ENCODE data around the gene MX1.

MX1 gene

DNA sequence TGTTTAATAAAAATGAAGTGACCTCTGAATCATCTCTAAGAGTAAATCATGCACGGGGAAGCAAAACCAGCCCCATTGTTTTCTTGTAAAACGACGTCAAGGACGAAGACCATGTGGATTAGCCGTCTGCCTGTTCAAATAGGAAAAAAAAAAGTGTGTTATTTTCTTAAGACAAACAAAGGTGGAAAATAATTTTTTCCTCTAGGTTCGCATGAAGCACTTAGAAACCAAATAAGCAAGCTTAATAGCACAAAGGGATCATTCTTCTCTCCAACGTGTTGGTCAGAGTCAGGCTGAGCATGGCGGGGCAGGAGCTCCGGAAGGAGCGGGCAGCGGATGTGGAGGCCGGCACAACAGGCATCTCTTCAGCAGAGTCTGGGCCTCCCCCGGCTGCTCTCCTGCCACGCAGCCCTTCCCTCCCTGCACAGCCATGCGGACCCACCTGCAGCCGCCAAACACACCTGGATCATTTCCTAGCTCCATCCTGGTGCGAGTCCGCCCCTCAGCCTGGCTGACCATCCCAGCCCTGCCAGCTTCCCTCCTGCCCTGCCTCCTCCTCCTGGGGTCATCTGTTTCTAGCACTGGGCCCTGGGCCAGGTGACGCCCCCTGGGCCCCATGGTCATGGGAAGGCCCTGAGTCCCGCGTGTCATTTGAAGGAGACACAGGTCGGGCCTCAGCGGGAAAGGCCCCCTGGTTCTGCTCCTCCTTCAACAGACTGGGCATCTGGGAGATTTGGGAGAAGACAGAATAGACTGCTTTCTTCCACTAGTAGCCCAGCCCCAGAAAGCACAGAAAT, 40.2 kb downstream of the MX1 start:
- no peak for FAIRE-seq

DNA sequence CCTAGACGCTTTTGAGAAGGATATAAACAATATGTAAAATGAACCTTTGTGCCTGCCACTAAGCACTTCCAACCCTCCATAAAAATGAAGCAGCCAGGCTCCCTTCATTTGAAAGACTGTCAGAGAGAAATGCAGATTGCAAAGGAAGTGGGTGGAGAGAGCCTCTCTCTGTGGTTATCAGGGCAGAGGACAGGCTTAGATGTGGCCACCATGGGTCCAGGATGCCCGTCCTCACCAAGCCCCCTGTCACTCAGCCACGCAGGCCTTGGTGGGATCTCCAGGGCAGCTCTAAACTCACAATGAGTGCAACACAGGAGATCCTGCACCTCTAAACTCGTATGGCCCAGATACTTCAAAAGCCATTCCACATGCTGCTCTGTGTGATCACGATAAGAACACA, 44.0 kb downstream of the MX1 start:
- no peak for FAIRE-seq

DNA sequence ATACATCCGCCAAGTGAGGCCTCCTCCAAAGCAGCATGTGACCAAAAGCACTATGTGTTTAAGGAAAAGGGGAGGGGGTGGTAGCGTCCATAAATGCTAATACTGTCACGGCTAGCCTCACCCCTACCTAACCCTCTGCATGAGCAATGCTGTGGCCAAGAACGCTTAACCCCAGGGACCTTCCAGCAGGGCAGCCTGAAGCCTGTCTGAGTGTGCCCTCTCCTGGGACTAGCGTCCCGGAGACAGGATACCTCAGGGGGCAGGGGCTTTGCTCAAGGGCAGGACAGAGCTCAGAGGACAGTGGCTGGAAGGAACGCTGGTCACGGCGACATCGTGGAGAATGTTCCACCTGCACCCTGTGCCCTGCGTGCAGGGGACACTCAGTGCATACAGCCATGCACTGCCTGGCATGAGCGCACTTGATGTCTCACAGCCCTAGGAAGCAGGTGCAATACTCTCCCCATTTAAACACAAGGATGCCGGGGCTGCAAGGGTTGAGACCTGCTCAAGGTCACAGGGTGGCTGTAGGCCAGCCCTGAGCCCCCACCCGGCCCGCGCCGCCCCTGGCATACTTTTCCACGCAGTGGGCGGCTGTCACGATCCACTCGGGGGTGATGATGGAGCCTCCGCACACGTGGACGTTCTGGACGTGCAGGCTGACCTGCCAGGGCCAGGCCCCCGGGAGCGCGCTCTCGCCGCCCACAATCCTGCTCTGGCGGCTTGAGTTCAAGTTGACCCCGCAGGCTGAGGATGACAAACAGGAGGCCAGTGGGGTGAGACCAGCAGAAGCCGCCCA, 46.9 kb downstream of the MX1 start:
- FAIRE-seq: no peak

GRCh38 chr21:41475714-41476420, 49.8 kb downstream of the MX1 start:
- FAIRE-seq: no peak

GRCh38 chr21:41477641-41478318, 51.7 kb downstream of the MX1 start:
- FAIRE-seq: no peak

GRCh38 chr21:41478319-41479177, 52.5 kb downstream of the MX1 start:
- no peak for FAIRE-seq

DNA sequence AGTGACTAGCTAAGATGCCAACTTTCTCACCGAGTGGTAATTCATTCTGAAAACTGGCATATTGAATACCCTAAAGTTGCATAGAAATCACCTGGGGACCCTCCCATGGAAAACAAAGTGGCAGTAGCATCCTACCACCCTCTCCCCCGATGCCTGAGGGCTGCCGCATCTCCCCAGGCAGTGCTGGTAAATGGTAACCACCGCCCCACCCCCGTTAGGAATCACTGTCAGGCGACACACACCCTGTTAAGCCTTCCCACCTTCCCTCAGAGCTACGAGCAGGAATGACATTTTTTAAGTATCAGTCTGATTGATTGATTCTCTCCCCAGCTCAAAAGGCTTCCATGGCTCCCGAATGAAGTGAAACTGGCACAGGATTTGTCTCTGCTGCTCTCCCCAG, 53.6 kb downstream of the MX1 start:
- FAIRE-seq: no peak

DNA sequence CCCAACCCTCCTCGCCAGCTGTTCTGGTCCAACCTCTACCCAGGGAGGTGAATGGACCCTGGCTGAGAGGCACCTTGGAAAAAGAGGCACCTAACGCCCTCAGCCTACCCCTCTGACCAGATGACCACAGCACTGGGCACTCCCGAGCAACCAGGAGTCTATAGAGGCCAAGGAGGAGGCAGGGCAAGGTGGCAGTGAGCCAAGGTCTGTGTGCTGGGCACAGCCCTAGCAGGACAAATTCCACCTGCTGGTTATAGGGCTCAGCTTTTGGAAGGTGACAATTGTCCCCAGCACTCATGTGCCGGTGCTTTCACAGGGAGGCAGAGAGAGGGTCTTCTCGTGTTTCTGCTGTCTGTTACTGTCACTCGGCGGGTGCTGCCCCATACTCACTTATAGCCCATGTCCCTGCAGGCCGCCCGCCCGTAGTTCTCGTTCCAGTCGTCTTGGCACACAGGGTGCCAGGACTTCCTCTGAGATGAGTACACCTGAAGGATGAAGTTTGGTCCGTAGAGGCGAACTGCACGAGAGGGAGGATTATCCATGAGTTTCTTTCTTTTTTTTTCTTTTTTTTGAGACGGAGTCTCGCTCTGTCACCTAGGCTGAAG, 54.1 kb downstream of the MX1 start:
- FAIRE-seq: no peak

- no peak for FAIRE-seq
Measured at GRCh38 chr21:41481191-41481590, 55.2 kb downstream of the MX1 start.

DNA sequence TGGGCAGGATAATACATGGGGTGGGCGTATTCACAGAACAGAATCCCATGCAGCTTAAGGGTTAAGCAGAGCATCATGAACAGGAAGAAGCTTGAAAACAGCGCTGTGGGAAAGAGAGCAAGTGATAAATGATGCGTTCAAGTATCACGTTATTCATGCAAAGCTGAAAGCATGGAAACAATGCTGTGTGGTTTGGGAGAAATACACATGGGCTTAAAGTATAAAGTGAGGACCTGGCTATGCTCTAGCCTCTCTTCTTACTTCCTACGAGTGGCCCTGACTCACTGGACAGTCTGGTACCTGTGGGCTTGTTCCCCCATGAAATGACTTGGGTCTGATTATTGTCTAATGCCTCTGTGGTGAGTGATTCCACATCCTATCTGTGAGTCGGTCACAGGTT, 56.3 kb downstream of the MX1 start:
- FAIRE-seq: no peak

- no peak for FAIRE-seq
Measured at GRCh38 chr21:41482980-41483379, 56.9 kb downstream of the MX1 start.

DNA sequence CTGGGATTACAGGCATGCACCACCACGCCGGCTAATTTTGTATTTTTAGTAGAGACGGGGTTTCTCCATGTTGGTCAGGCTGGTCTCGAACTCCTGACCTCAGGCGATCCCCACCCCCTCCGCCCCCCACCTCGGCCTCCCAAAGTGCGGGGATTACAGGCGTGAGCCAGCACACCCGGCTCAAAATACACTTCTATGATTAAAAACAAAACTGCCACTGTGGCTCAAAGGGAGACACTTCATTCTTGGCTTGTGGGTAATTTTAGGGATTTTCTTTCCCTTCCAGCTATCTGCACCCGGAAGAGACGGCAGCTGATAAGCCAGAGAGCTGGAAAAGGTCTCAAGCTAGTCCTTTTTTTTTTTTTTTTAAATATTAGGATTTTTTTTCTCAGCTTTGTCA, 57.4 kb downstream of the MX1 start:
- FAIRE-seq: no peak

- FAIRE-seq: no peak
Measured at GRCh38 chr21:41483973-41484372, 57.9 kb downstream of the MX1 start.

DNA sequence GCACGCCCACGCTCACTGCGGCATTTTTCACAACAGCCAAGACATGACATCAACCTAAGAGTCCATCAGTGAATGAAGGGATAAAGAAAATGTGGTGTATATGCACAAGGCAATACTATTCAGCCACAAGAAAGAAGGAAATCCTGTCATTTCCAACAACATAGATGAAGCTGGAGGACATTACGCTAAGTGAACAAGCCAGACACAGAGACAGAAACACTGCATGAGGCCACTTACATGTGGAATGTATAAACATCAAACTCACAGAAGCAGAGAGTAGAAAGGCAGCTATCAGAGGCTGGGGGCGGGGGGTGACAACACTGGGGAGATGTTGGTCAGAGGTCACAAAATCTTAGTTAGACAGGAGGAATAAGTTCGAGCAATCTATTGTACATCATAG, 61.0 kb downstream of the MX1 start:
- no peak for FAIRE-seq

DNA sequence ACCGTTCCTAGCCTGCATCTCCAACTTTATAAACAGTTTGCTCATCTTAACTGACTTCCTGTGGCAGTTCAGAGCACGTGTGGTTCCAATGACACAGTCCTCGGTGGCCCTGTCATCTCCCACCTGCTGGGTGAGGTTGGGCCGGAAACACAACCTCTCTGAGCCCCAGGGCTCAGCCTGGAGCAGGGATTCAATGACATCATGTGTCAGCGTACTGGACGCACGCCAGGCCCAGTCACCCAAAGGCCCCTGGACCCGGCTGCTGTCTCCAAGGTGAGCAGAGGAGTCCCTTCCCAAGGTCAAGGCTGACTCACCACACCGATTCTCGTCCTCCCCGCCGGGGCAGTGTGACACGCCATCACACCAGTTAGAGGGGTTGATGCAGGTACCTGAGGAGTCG, 62.0 kb downstream of the MX1 start:
- no peak for FAIRE-seq

GRCh38 chr21:41489329-41489728, 63.3 kb downstream of the MX1 start:
- no peak for FAIRE-seq

DNA sequence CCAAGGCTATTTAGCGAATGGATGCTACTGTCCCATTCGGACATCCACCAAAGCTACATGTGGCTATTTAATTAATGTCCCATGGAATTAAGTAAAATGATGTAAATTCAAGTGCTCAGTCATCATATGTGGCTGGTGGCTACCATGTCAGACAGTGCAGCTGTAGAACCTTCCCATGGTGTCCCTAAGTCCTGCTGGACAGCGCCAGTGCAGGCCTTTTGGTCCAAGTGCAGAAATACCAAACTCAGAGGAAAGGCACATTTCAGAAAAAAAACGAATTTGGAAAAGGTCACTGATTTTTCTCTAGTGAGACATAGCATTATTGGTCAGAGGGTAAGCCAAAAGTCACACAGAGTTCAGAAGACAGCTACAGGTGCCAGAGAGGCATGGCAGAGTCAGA, 64.3 kb downstream of the MX1 start:
- FAIRE-seq: no peak

GRCh38 chr21:41491412-41491811, 65.4 kb downstream of the MX1 start:
- no peak for FAIRE-seq

- no peak for FAIRE-seq
Measured at GRCh38 chr21:41494242-41494641, 68.2 kb downstream of the MX1 start.

GRCh38 chr21:41497008-41497407, 71.0 kb downstream of the MX1 start:
- no peak for FAIRE-seq

GRCh38 chr21:41497788-41498187, 71.7 kb downstream of the MX1 start:
- FAIRE-seq: no peak

DNA sequence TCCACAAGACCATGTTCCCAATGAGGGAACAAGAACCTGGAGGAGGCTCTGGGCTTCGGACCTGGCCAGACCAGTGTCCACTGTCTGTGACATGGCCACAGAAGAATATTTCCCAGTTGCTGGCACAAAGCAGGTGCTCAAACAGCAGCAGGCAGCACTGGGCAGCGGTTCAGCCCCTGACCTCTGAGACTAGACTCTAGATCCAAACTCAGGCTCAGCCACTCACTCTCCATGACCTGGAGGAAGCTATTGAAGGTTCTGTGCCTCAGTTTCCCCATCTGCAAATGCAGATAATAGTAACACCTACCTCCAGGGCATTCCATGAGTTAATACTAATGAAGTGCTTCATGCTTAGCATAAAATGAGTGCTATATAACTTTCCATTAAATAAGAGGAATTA, 73.9 kb downstream of the MX1 start:
- FAIRE-seq: no peak

All from islet of Langerhans (tissue), 1 donor.